Testis (tissue), 3 donors: ENCODE measurements around the gene RPS2. TPM values are rescaled to one million over a fixed set of nuclear protein-coding genes. Genes with fewer than 3 reads are reported as not detected.
"Not testable (repeated sequence)": the region's sequence is repeated elsewhere in the genome, so short reads cannot be mapped to it uniquely, and the experiment has no call there.

Experiments used
- DNase-seq: peaks from one replicate; pipeline ENCODE4 v3.0.0-alpha.2; 2019
- H3K27ac ChIP-seq, 2 donors: fragments of 200-600 bp; sonication (generic); one replicate each; pipeline ENCODE4 v1.5.1; 2019
- H3K27me3 ChIP-seq: fragments of 200-600 bp; sonication (generic); one replicate; pipeline ENCODE4 v1.5.1; 2019
- H3K36me3 ChIP-seq: fragments of 200-600 bp; sonication (generic); one replicate; pipeline ENCODE4 v1.5.1; 2017; ENCODE audit warnings: low read depth; ENCODE audit errors: missing control alignments
- H3K4me1 ChIP-seq: fragments of 200-600 bp; sonication (generic); one replicate; pipeline ENCODE4 v1.5.1; 2019
- H3K4me3 ChIP-seq, 2 donors: fragments of 200-600 bp; sonication (generic); one replicate each; pipeline ENCODE4 v1.5.1; 2017 to 2019
- H3K9me3 ChIP-seq: fragments of 200-600 bp; sonication (generic); one replicate; pipeline ENCODE4 v1.5.1; 2017
- POLR2A ChIP-seq: fragments of 450-650 bp; IDR thresholded peaks from one replicate; pipeline ENCODE4 v1.6.1; 2017; ENCODE audit warnings: antibody characterized with exemption, mild to moderate bottlenecking, moderate library complexity
- WGBS, 2 donors: methylation state at CpG; one replicate each; pipeline ENCODE4 v1.1.5; 2018; 5-methylcytosine and 5-hydroxymethylcytosine counted together
- intact Hi-C: fragments of 100-400 bp; cut with DNase I; formaldehyde crosslinking; loops from one replicate; pipeline ENCODE4 v1.15.1; 2023; ENCODE audit warnings: low total_unique reads
- polyA plus RNA-seq: library from polyadenylated mRNA; stranded (reverse); fragments of 350-450 nt; fragmentation: Illumina TruSeq; extraction: RNeasy Lipid Tissue Mini Kit (QIAGEN cat#74804); gene quantifications from one replicate; pipeline ENCODE4 v1.2.3, GENCODE V29; 2014; ENCODE audit warnings: low read depth, low replicate concordance; ENCODE audit not compliant: insufficient read depth
- total RNA-seq, 2 donors: library from RNA; depleted of rRNA; stranded (reverse); fragments of >200 nt; gene quantifications; one replicate each; pipeline ENCODE4 v1.2.3, GENCODE V29; 2016
- TF ChIP-seq, protein P1 (sequence below), 3 experiments: fragments of 450-650 bp in 2 of 3; fragments of 200-600 bp in 1 of 3; sonication (generic) in 1 of 3; IDR thresholded peaks; one replicate each; pipeline ENCODE4 v1.5.1; 2016 to 2019; ENCODE audit warnings: antibody characterized with exemption in 3 of 3, mild to moderate bottlenecking in 2 of 3, moderate library complexity in 1 of 3

RPS2 gene
- total and polyA plus RNA-seq, 3 donors from 2014 or later: 744 to 1,779 (median 1,272) TPM

GRCh38 chr16:1923299-1924034 lies 41.2 kb downstream of the RPS2 start:
- no peaks in the 10 kb centered on the region for H3K36me3 ChIP-seq
- TF ChIP-seq POLR2A: no peak
- TF ChIP-seq, protein P1, sequence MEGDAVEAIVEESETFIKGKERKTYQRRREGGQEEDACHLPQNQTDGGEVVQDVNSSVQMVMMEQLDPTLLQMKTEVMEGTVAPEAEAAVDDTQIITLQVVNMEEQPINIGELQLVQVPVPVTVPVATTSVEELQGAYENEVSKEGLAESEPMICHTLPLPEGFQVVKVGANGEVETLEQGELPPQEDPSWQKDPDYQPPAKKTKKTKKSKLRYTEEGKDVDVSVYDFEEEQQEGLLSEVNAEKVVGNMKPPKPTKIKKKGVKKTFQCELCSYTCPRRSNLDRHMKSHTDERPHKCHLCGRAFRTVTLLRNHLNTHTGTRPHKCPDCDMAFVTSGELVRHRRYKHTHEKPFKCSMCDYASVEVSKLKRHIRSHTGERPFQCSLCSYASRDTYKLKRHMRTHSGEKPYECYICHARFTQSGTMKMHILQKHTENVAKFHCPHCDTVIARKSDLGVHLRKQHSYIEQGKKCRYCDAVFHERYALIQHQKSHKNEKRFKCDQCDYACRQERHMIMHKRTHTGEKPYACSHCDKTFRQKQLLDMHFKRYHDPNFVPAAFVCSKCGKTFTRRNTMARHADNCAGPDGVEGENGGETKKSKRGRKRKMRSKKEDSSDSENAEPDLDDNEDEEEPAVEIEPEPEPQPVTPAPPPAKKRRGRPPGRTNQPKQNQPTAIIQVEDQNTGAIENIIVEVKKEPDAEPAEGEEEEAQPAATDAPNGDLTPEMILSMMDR (IDR thresholded peaks at IDR 0.05): no peak
- intact Hi-C loops: no loop called here
- no peaks in the 10 kb centered on the region for H3K27me3 ChIP-seq
- no peak overlapping the region for H3K4me3 ChIP-seq
- no peak overlapping the region for H3K27ac ChIP-seq
- no peaks in the 10 kb centered on the region for H3K9me3 ChIP-seq
- H3K4me1 ChIP-seq: peaks cover 8% of the 10 kb centered on the region
- WGBS, 2 donors: 21 to 31% methylated on average over 20 to 24 of the region's 24 CpGs
- no peak for DNase-seq

GRCh38 chr16:1922357-1922756 lies 42.3 kb downstream of the RPS2 start:
- no peak for TF ChIP-seq POLR2A
- intact Hi-C loops: no loop called here
- no peak for DNase-seq
- Histone ChIP-seq H3K9me3 (no peaks in the 10 kb centered on the region), H3K4me1 (peaks cover 9% of the 10 kb centered on the region), H3K27ac (no peak overlapping the region), H3K36me3 (no peaks in the 10 kb centered on the region), H3K4me3 (no peak overlapping the region), H3K27me3 (no peaks in the 10 kb centered on the region)
- 71 to 82% methylated on average over 8 of the region's 8 CpGs for WGBS, 2 donors

DNA sequence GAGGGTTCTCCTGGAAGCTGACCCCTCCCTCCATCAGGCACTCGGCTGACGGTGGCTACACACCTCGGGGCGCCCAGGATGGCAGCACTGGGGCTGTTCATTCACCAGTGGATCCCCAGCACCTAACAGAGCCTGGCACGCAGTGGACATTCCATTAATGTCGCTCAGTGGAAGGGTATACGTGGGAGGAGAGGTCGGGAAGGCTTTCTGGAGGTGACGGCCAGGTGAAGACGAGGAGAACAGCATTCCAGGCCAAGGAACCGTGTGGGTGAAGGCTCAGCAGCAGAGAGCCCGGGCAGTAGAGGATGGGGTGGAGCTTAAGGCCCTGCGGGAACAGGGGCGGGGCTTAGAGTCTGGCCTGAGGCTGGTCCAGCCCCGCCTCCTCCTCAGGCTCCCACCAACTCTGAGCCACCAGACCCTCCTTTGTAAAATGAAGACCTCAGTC lies 43.9 kb downstream of the RPS2 start:
- Histone ChIP-seq H3K4me3 (no peak overlapping the region), H3K4me1 (peaks cover 9% of the 10 kb centered on the region), H3K27me3 (no peaks in the 10 kb centered on the region), H3K36me3 (no peaks in the 10 kb centered on the region), H3K27ac (no peak overlapping the region), H3K9me3 (no peaks in the 10 kb centered on the region)
- intact Hi-C loops: no loop called here
- WGBS, 2 donors: 25 to 35% methylated on average over 12 to 15 of the region's 15 CpGs
- DNase-seq: peak; percentile 37
- no peak for TF ChIP-seq POLR2A
- TF ChIP-seq, protein P1 (IDR thresholded peaks at IDR 0.05): no peak

DNA sequence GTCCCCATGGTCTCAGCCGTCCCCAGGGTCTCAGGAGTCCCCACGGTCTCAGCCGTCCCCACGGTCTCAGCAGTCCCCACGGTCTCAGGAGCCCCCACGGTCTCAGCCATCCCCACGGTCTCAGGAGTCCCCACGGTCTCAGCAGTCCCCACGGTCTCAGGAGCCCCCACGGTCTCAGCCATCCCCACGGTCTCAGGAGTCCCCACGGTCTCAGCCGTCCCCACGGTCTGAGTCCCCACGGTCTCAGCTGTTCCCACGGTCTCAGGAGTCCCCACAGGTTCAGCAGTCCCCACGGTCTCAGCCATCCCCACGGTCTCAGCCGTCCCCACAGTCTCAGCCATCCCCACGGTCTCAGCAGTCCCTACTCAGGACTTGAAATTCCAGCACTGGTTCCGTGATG lies 44.5 kb downstream of the RPS2 start:
- H3K4me1 ChIP-seq, H3K9me3 ChIP-seq, DNase-seq, H3K27me3 ChIP-seq, H3K27ac ChIP-seq, intact Hi-C loops, H3K4me3 ChIP-seq, H3K36me3 ChIP-seq: not testable (repeated sequence)
- 65 to 74% methylated on average over 20 to 21 of the region's 21 CpGs for WGBS, 2 donors

DNA sequence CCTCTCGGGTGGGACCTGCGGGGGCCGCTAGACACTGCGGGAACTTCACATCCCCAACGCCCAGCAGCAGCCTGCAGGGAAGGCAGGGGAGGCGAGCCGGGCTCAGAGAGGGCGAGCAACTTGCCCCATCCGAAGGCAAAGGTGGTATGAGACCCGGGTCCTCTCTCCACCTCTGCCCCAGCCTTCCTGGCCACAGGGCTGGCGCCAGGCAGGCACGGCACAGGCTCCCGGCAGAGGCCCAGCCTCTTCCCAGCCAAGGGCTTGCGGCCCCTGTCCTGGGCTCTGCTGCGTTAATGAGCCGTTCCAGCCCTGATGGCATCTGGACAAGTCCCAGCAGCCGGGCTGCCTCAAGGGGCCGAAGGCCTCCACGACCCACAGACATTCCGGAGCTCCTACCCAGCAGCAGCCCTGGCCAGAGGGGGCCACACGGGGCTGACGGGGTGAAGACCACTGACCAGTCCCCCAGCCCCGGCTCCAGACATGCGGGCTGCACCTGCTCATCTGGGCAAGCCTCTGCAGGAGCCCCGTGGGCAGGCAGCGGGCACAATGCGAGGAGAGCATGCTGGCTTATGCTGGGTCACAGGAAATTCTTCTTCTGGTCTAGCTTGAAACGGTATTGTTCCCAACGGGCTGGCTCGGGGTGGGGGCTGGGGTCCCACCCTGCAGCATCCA lies 45.2 kb downstream of the RPS2 start:
- Histone ChIP-seq H3K9me3 (no peaks in the 10 kb centered on the region), H3K27me3 (no peaks in the 10 kb centered on the region), H3K36me3 (no peaks in the 10 kb centered on the region), H3K27ac (no peak overlapping the region), H3K4me1 (peaks cover 9% of the 10 kb centered on the region), H3K4me3 (no peak overlapping the region)
- DNase-seq: no peak
- no peak for TF ChIP-seq POLR2A
- TF ChIP-seq, protein P1 (IDR thresholded peaks at IDR 0.05): no peak
- intact Hi-C loops: no loop called here
- 35 to 43% methylated on average over 14 to 30 of the region's 30 CpGs for WGBS, 2 donors
